GM18507 (cell line): ENCODE data around the gene TYK2.
"Not testable (repeated sequence)": the region's sequence is repeated elsewhere in the genome, so short reads cannot be mapped to it uniquely, and the experiment has no call there.

Experiments
- DNase-seq: peaks from one replicate; pipeline ENCODE4 v3.0.0; 2011; ENCODE audit warnings: low read depth; ENCODE audit not compliant: insufficient read length; ENCODE audit errors: extremely low spot score
- FAIRE-seq: peaks from 2 replicates; lab custom pipeline; 2011; peaks lifted over from hg19 to GRCh38; lab: Jason Lieb, UNC

TYK2 gene

DNA sequence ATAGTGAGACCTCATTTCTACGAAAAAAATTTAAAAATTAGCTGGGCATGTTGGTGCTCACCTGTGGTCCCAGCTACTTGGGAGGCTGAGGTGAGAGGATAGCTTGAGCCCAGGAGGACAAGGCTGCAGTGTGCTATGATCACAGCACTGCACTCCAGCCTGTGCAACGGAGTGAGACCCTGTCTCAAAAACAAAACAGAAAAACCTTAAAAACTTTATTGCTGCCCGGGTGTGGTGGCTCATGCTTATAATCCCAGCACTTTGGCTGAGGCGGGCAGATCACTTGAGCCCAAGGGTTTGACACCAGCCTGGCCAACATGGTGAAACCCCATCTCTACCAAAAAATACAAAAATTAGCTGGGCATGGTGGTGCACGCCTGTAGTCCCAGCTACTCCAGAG lies 30.9 kb upstream of the TYK2 start:
- FAIRE-seq, result not testable (repeated sequence)

DNA sequence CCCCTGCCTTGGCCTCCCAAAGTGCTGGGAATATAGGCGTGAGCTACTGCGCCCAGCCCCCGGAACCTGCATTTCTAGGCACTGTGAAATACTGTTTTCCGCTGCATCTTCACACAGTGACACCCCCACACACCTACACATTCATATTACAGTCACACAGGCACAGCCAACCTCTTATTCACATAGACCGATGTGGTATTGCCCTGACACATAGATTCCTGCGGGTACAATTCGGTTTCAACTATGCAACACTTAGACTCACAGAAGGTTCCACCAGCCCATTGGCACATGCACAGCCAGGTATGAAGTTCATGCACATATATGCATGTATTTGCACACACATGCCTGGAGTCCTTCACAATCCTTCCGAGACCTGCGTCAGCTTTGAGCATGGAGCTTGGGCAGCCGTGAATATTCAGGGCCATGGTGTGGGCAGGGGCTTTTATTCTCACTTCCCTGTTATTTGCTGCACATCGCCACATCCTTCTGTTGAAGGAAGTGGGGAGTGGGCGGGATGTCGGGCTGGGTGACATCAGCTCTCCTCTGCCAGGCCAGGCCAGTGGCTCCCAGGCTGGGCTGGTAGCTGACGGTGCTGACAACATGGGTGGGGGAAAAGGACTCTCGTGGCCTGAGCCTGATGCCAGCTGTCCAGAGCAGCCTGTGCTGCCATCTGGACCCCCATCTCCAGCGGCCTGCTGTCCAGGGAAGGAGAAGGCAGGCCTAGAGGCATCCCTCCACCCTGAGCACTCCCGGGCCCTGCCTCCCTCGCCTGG lies 28.3 kb upstream of the TYK2 start:
- DNase-seq (no peak), FAIRE-seq (peak; percentile 86)

More for the DNA sequence above, 30.9 kb upstream of the TYK2 start:
- DNase-seq, result not testable (repeated sequence)

GRCh38 chr19:10407096-10407495 lies 26.7 kb upstream of the TYK2 start:
- DNase-seq (no peak), FAIRE-seq (no peak)

DNA sequence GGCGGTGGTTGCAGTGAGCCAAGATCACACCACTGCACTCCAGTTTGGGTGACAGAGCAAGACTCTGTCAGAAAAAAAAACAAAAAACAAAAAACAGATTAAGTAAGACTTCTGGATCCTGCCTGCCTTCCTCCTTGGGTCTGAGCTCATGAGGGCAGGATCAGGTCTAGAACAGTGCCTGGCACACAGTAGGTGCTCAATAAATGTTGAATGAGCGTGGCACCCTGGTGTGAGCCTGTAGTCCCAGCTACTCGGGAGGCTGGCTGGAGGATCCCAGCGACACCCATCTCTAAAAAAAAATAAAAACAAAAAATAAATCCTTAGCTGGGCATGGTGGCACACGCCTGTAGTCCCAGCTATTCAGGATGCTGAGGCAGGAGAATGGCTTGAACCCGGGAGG lies 25.8 kb upstream of the TYK2 start:
- DNase-seq (no peak), FAIRE-seq (no peak)

DNA sequence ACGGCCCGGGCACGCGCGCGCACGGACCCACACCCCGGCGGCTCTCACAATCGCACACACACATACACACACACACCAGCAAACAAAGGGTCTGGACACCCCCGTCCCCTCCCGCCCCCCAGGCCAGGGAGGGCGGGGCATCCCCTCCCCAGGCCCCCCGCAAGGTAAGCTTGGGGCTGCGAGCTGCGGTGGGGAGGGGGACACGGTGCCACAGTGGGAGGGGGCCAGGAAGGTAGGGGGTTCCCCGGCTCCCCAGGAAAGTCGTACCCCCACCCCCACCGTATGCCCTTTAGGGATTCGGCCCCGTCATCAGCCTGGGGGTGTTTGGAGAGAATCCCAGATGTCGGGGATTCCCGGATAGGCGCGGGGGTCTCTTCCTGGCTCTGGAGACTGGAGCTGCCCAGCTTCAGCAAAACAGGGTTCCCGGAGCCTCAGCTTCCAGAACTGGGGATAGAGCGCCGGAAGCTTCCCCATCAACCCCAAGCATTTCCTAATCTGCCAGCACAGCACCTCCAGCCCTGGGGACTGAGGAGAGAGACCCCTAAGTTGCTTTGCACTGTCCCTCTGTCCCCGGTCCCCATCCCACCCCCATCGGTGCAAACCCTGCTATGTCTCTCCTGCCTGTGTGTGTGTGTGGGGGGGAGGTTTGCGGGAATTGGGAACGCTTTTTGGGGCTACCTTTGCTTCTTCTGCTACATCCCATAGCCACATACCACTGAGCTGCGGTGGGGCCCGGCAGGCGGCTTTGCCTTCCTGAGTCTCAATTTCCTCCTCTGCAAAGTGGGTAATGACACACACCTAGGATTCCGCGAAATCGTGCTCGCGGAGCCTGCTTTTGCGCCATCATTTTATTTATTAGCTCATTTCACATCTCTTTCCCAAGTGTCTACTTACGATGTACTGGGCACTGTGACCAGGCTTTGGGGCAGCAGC lies 24.8 kb upstream of the TYK2 start:
- no peak for DNase-seq
- no peak for FAIRE-seq

GRCh38 chr19:10403137-10404021 lies 23.0 kb upstream of the TYK2 start, which contains the start of gene CDC37:
TSS of gene CDC37 (minus strand) at chr19:10403542. CDS start at chr19:10403479, 63 bp downstream.
- peak; percentile 93 for FAIRE-seq
- peak; percentile 97 for DNase-seq

DNA sequence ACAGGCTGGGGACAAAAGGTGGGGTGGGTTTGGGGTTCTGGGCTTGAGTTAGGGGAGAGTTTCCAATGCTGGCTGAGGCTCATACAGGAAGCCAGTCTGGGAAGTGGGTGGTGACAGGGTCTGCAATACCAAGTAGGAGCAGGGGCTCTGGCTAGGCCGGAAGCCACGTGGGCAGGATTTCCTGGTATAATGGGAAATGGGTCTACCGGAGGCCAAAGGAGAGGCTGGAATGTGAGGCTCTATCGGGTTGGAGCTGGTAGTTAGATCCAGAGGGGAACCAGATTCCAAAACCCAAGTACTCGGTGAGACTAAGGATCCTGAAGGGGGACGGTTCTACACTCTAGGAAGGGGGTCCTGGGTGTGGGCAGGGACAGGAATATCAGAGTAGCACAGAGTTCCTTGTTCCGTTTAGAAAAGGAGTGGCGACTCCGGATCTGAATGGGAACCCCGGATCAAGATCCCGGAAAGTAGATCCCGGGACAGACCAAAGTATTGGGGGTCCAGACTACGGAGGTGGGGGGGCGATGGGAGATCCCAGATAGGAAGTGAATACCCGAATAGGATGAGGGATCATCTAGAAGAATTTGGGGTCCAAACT lies 22.2 kb upstream of the TYK2 start:
- DNase-seq, result no peak
- no peak for FAIRE-seq

DNA sequence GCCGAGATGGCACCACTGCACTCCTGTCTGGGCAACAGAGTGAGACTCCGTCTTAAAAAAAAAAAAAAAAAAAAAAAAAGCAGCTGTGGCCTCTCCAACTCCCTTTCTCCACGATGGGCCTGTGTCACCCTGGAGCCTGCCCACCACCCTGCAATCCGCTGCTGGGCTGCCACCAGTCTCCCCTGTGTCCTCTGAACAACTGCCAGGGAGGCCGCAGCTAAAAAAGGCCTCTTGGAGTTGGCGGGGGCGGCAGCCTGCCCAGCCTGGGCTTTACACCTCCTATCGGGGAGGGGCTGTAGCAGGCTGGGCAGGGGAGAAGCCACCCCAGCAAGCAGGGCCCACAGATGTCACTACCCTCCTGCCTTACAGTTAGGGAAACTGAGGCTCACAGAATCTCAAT lies 19.5 kb upstream of the TYK2 start:
- FAIRE-seq, result no peak

GRCh38 chr19:10399340-10399739 lies 19.0 kb upstream of the TYK2 start:
- not testable (repeated sequence) for FAIRE-seq, DNase-seq

More for the DNA sequence above, 19.5 kb upstream of the TYK2 start:
- no peak for DNase-seq

GRCh38 chr19:10398819-10399218 lies 18.4 kb upstream of the TYK2 start:
- no peak for FAIRE-seq
- no peak for DNase-seq

- DNase-seq, result no peak
- no peak for FAIRE-seq
Observed at GRCh38 chr19:10395917-10396316, 15.5 kb upstream of the TYK2 start.

GRCh38 chr19:10395436-10395835 lies 15.1 kb upstream of the TYK2 start:
- no peak for DNase-seq
- FAIRE-seq, result no peak

DNA sequence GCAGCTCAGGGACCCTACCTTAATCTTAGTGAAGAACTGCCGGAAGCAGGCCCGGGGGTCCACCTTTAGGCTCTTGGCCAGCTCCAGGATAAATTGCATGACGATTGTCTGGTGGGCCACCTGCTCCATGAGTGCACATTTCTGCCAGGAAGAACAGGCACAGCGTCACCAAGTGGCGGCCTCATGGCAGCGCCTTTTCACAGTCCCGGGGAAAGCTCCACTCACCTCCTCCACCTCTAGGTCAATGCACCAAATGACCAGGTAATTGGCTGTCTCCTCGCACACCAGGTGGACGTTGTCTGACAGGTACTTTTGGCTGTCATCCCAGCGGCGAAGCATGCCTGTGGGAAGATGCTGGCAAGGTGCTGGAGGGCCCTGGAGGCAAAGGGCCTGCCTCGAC lies 14.6 kb upstream of the TYK2 start:
- FAIRE-seq (no peak), DNase-seq (no peak)

DNA sequence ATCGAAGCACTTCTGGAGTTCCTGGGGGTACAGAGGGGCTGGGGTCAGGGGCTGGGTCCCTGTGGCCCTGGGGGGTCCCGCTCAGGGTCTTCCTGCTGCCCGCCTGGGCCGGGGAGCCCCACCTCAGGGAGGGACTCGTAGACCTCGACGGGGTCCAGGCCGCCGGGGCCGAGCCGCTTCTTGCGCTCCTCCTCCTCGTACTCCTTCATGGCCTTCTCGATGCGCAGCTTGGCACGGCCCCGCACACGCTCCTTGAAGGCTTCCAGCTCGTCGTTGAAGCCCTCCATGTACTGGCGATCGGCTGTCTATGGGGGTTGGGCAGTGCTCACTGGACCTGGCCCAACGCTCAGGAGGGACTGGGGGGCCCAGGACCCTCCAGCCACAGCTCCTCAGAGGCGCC lies 12.8 kb upstream of the TYK2 start:
- DNase-seq (no peak), FAIRE-seq (no peak)

DNA sequence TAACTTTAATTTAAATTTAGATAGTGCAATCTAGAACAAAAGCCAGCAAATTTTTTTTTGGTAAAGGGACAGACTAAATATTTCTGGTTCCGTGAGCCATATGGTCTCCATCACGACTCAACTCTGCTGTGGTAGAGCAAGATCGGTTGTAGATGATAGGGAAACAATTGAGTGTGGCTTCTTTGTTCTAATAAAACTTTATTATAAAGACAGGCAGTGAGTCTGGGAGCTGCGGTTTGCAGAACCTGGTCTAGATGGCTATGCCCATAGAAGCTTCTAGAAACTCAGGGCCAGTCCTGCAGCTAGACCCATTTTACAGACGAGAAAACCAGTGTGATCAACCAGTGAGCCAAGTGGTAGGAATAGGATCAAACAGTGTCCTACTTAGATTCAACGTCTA lies 11.7 kb upstream of the TYK2 start:
- DNase-seq (no peak), FAIRE-seq (no peak)

DNA sequence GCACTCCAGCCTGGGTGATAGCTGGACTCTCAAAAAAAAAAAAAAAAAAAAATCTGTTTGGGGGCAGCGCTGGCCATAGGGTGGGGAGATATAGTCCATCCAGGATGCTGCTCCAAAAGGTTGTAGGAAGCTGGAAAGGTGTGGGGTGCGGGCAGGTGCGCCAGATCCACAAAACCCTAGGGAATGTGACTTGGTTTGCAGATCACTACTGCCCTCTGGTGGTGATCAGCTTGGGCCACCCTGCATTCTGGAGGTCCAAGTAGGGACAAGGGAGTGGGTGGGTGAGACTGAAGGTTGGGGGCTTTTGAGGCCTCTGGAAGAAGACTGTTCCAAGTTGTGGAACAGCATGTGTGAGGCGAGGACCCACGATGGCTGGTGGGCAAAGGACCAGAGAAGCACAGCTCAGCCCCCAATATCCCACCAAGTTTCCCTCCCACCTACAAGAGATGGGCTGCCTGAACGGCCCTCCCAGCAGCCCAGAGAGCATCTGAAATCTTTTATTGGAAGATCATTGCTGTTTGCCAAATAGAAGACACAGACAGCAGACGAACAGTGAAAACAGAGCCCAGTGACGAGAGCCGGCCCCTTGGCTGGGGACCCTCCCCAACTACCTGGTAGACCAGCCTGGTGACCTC lies 10.4 kb upstream of the TYK2 start:
- DNase-seq, result no peak
- peak; percentile 85 for FAIRE-seq

DNA sequence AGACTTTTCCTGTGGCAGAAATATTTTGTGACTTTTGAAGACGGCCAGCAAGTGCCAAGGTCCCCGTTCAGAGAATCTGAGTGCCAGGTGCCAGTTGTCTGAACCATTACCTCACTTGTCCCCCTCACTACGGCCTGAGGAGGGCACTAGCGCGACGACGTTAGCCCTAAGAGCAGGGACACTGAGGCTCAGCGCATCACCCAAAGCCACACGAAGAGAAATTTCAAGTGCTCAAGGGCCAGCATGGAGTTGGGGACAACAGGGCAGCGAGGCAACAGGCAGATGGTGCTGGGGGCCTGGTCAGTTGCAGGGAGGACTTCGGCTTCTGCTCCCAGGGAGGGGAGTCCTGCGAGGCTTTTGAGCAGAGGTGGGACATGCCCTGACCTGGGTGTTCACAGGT lies 9.5 kb upstream of the TYK2 start:
- FAIRE-seq (no peak), DNase-seq (no peak)

- DNase-seq (no peak), FAIRE-seq (peak; percentile 93)
Observed at GRCh38 chr19:10388957-10389356, 8.6 kb upstream of the TYK2 start.

- FAIRE-seq, result no peak
Observed at GRCh38 chr19:10384580-10384979, 4.2 kb upstream of the TYK2 start.

More at GRCh38 chr19:10384580-10384979, 4.2 kb upstream of the TYK2 start:
- no peak for DNase-seq
